Common myeloid progenitor, CD34-positive (primary cell): ENCODE data around the gene TCF7.

ENCODE experiments used
- CTCF ChIA-PET: fragments of 350-600 bp; sonication (Branson Sonifier 250); formaldehyde crosslinking; loops from one replicate; lab custom pipeline; 2021; ENCODE audit warnings: antibody characterized with exemption; lab: Charles Lee
- POLR2A ChIA-PET: fragments of 350-600 bp; sonication (Branson Sonifier 250); formaldehyde crosslinking; loops from one replicate; lab custom pipeline; 2021; ENCODE audit warnings: antibody characterized with exemption; lab: Charles Lee
- DNase-seq, 3 donors: peaks; one replicate each; pipeline versions ENCODE4 v3.0.0 to v3.0.0-alpha.2; 2013
- H3K27ac ChIP-seq, 2 experiments: 1 replicate in 1 of 2; 2 replicates in 1 of 2; pipeline ENCODE4 v1.7.0; 2013; ENCODE audit warnings: inconsistent platforms in 2 of 2, low read length in 2 of 2, mild to moderate bottlenecking in 2 of 2, low read depth in 1 of 2, moderate library complexity in 1 of 2; ENCODE audit not compliant: severe bottlenecking in 2 of 2, insufficient read depth in 1 of 2, poor library complexity in 1 of 2
- H3K27me3 ChIP-seq, 5 experiments: replicated peaks in 2 of 5; 1 replicate in 3 of 5; 2 replicates in 2 of 5; pipeline versions ENCODE4 v1.6.1 to v1.7.0; 2013; ENCODE audit warnings: low read length in 4 of 5, mild to moderate bottlenecking in 2 of 5, moderate library complexity in 2 of 5, inconsistent platforms in 1 of 5; ENCODE audit not compliant: insufficient read depth in 5 of 5, control insufficient read depth in 4 of 5
- H3K36me3 ChIP-seq, 4 experiments: 1 replicate in 2 of 4; 2 replicates in 2 of 4; pipeline versions ENCODE4 v1.6.1 to v1.7.0; 2013; ENCODE audit warnings: low read length in 3 of 4, control low read depth in 1 of 4, mild to moderate bottlenecking in 1 of 4; ENCODE audit not compliant: control insufficient read depth in 4 of 4, insufficient read depth in 4 of 4
- H3K4me1 ChIP-seq, 4 experiments: 1 replicate in 3 of 4; 2 replicates in 1 of 4; pipeline versions ENCODE4 v1.6.1 to v1.7.1; 2013; ENCODE audit warnings: low read length in 3 of 4, mild to moderate bottlenecking in 3 of 4, control low read depth in 1 of 4, inconsistent platforms in 1 of 4, moderate library complexity in 1 of 4; ENCODE audit not compliant: control insufficient read depth in 4 of 4, insufficient read depth in 4 of 4; ENCODE audit errors: control extremely low read depth in 1 of 4
- H3K4me3 ChIP-seq, 7 experiments: 1 replicate in 4 of 7; 2 replicates in 3 of 7; pipeline versions ENCODE4 v1.5.1 to v1.7.0; 2013; ENCODE audit warnings: mild to moderate bottlenecking in 7 of 7, low read length in 6 of 7, moderate library complexity in 6 of 7, inconsistent platforms in 2 of 7, low read depth in 2 of 7, control low read depth in 1 of 7; ENCODE audit not compliant: insufficient read depth in 4 of 7, control insufficient read depth in 1 of 7; ENCODE audit errors: extremely low read depth in 1 of 7
- H3K9me3 ChIP-seq, 5 experiments: 1 replicate in 4 of 5; 2 replicates in 1 of 5; pipeline versions ENCODE4 v1.6.1 to v1.7.1; 2013; ENCODE audit warnings: low read length in 4 of 5, mild to moderate bottlenecking in 2 of 5, inconsistent platforms in 1 of 5, low read depth in 1 of 5, moderate library complexity in 1 of 5; ENCODE audit not compliant: control insufficient read depth in 4 of 5, insufficient read depth in 2 of 5; ENCODE audit errors: control extremely low read depth in 1 of 5
- WGBS: methylation state at CpG from one replicate; pipeline ENCODE4 v1.1.5; 2013; ENCODE audit not compliant: insufficient coverage; 5-methylcytosine and 5-hydroxymethylcytosine counted together

TCF7 gene

GRCh38 chr5:134090522-134090921 is 24.0 kb upstream of the TCF7 start:
- Histone ChIP-seq H3K27me3 (peaks cover 0 to 4% (median 0%) of the 10 kb centered on the region in 5 experiments), H3K36me3 (no peaks in the 10 kb centered on the region), H3K4me1 (no peaks in the 10 kb centered on the region), H3K9me3 (no peaks in the 10 kb centered on the region), H3K4me3 (no peak overlapping the region), H3K27ac (no peak overlapping the region)
- ChIA-PET CTCF (interaction anchor here (2.0 to 5.4 kb wide), 2 partner anchors 11 to 49 kb away, joined by 10 to 35 read pairs; no protein-coding TSS in a partner anchor), POLR2A (no interaction called here)
- no peak for DNase-seq
- 85% methylated on average over 4 of the region's 5 CpGs for WGBS

- ChIA-PET CTCF (interaction anchor here (1.2 to 5.4 kb wide), 2 partner anchors 10 to 49 kb away, joined by 3 to 35 read pairs; no protein-coding TSS in a partner anchor), POLR2A (interaction anchor here (0.6 to 0.7 kb wide), 2 partner anchors 18 to 21 kb away, joined by 3 read pairs; no protein-coding TSS in a partner anchor)
- Histone ChIP-seq H3K27ac (no peak overlapping the region), H3K27me3 (peaks cover 0 to 2% (median 0%) of the 10 kb centered on the region in 5 experiments), H3K36me3 (no peaks in the 10 kb centered on the region), H3K4me3 (no peak overlapping the region), H3K4me1 (no peaks in the 10 kb centered on the region), H3K9me3 (no peaks in the 10 kb centered on the region)
- no peak for DNase-seq
- WGBS = 89% methylated on average over 6 of the region's 6 CpGs
These were observed 22.8 kb upstream of the TCF7 start for GRCh38 chr5:134091626-134092121.

- CTCF ChIA-PET = interaction anchor here (1.0 to 5.4 kb wide), 3 partner anchors 8 to 48 kb away, joined by 3 to 35 read pairs (median 4); no protein-coding TSS in a partner anchor
- POLR2A ChIA-PET = no interaction called here
- no peaks in the 10 kb centered on the region for H3K4me1 ChIP-seq
- H3K9me3 ChIP-seq = no peaks in the 10 kb centered on the region
- DNase-seq = no peak
- H3K36me3 ChIP-seq = no peaks in the 10 kb centered on the region
- H3K27me3 ChIP-seq = peaks cover 0 to 2% (median 0%) of the 10 kb centered on the region in 5 experiments
- H3K4me3 ChIP-seq = no peak overlapping the region
- WGBS = 100% methylated on average over 1 of the region's 1 CpG
- no peak overlapping the region for H3K27ac ChIP-seq
These were observed 21.6 kb upstream of the TCF7 start for GRCh38 chr5:134092875-134093274.

- Histone ChIP-seq H3K4me3 (no peak overlapping the region), H3K27ac (no peak overlapping the region), H3K9me3 (no peaks in the 10 kb centered on the region), H3K36me3 (no peaks in the 10 kb centered on the region), H3K27me3 (peaks cover 0 to 2% (median 0%) of the 10 kb centered on the region in 5 experiments), H3K4me1 (no peaks in the 10 kb centered on the region)
- 96% methylated on average over 4 of the region's 5 CpGs for WGBS
- ChIA-PET CTCF (interaction anchor here (1.0 kb wide), 1 partner anchor 12 kb away, joined by 4 read pairs; no protein-coding TSS in a partner anchor), POLR2A (interaction anchor here (0.6 kb wide), 1 partner anchor 24 kb away, joined by 3 read pairs; no protein-coding TSS in a partner anchor)
- no peak for DNase-seq
These were observed 21.1 kb upstream of the TCF7 start for GRCh38 chr5:134093351-134093750.

- H3K27me3 ChIP-seq = peaks cover 0 to 2% (median 0%) of the 10 kb centered on the region in 5 experiments
- CTCF ChIA-PET = interaction anchor here (1.0 kb wide), 1 partner anchor 29 kb away, joined by 3 read pairs; no protein-coding TSS in a partner anchor
These were observed 19.2 kb upstream of the TCF7 start for GRCh38 chr5:134095293-134095692.

GRCh38 chr5:134095887-134096589 is 18.4 kb upstream of the TCF7 start:
- Histone ChIP-seq H3K27ac (no peak overlapping the region), H3K27me3 (peaks cover 0 to 2% (median 0%) of the 10 kb centered on the region in 5 experiments), H3K4me3 (no peak overlapping the region), H3K36me3 (no peaks in the 10 kb centered on the region), H3K9me3 (no peaks in the 10 kb centered on the region), H3K4me1 (no peaks in the 10 kb centered on the region)
- DNase-seq = no peak
- 85% methylated on average over 13 of the region's 15 CpGs for WGBS
- ChIA-PET POLR2A (interaction anchor here (0.6 kb wide), 1 partner anchor 1442 kb away, joined by 3 read pairs; no protein-coding TSS in a partner anchor), CTCF (interaction anchor here (1.0 kb wide), 1 partner anchor 28 kb away, joined by 3 read pairs; no protein-coding TSS in a partner anchor)

More at GRCh38 chr5:134095293-134095692, 19.2 kb upstream of the TCF7 start:
- Histone ChIP-seq H3K36me3 (no peaks in the 10 kb centered on the region), H3K4me1 (no peaks in the 10 kb centered on the region), H3K27ac (no peak overlapping the region), H3K9me3 (no peaks in the 10 kb centered on the region), H3K4me3 (no peak overlapping the region)
- no peak for DNase-seq
- POLR2A ChIA-PET = interaction anchor here (0.6 kb wide), 1 partner anchor 605 kb away, joined by 4 read pairs; no protein-coding TSS in a partner anchor
- 60% methylated on average over 1 of the region's 3 CpGs for WGBS
